ENCODE results near the gene NKX1-1. TPM values are rescaled to one million over a fixed set of nuclear protein-coding genes. Genes with fewer than 3 reads are reported as not detected.

Gene NKX1-1
- total RNA-seq, 2 donors from 2014 or later: not detected

- whole genome bisulfite sequencing, 2 experiments (ENCODE audit: insufficient coverage in 1 of 2, insufficient read length in 1 of 2): 96 to 98% methylated on average over 17 to 30 of the region's 30 CpGs
- no peak overlapping the region for H3K4me3 Mint-ChIP-seq
- Histone ChIP-seq H3K4me3 (ENCODE audit: low read length) (no peak overlapping the region), H3K9ac (ENCODE audit: extremely low read depth, low read length, poor library complexity, severe bottlenecking) (no peak overlapping the region), H3K9me3 (ENCODE audit: control insufficient read depth, low read length) (no peaks in the 10 kb centered on the region), H3K4me1 (ENCODE audit: control insufficient read depth, insufficient read depth, low read length) (no peaks in the 10 kb centered on the region), H3K36me3 (ENCODE audit: control insufficient read depth, insufficient read depth, low read length) (peaks cover 41% of the 10 kb centered on the region), H3K27me3 (ENCODE audit: control insufficient read depth, insufficient read depth, low read length, poor library complexity, severe bottlenecking) (no peaks in the 10 kb centered on the region), H3K27ac (ENCODE audit: low read depth, low read length) (no peak overlapping the region)
- peaks cover 3% of the 10 kb centered on the region for H3K4me1 Mint-ChIP-seq
- DNase-seq: no peak
- H3K27ac Mint-ChIP-seq: no peak overlapping the region
- H3K9me3 Mint-ChIP-seq: no peaks in the 10 kb centered on the region
- peaks cover 27% of the 10 kb centered on the region for H3K36me3 Mint-ChIP-seq (ENCODE audit: low read depth)
- no peaks in the 10 kb centered on the region for H3K27me3 Mint-ChIP-seq (ENCODE audit: insufficient read depth)
- TF ChIP-seq CTCF (conservative IDR thresholded peaks at IDR 0.05): no peak
These were observed 52.8 kb downstream of the NKX1-1 start for GRCh38 chr4:1353186-1354055.

Other genes with a start within 250 kb of the NKX1-1 start
- gene SPON2, start 233.9 kb downstream of the NKX1-1 start, total RNA-seq: 1 to 10 TPM; 1.4 to 2.6 TPM
- 100 to 1,000 TPM; 181 to 189 TPM for gene CTBP1, start 157.3 kb downstream of the NKX1-1 start, total RNA-seq
- gene MAEA, start 116.6 kb downstream of the NKX1-1 start, total RNA-seq: 10 to 100 TPM; 48.8 to 72.7 TPM
- gene UVSSA, start 59.2 kb downstream of the NKX1-1 start, total RNA-seq: 10 to 100 TPM; 50.4 to 61.6 TPM